Nucleus accumbens (tissue), 56 donors: ENCODE results near the gene NAT9.

ENCODE experiments used
- DNase-seq, 56 donors: peaks; one replicate each; lab custom pipeline; 2025; lab: John Stamatoyannopoulos, UW

The NAT9 gene

GRCh38 chr17:74767111-74767516, 9.0 kb downstream of the NAT9 start:
- peak; percentile 31 to 97 (median 87) for DNase-seq

GRCh38 chr17:74766413-74766812, 9.7 kb downstream of the NAT9 start:
- DNase-seq = no peak

GRCh38 chr17:74764751-74765286, 11.3 kb downstream of the NAT9 start:
- DNase-seq = no peak

- DNase-seq = peak in 34 of 56 donors; percentile 19 to 76 (median 50)
Measured at GRCh38 chr17:74763565-74764387, 12.4 kb downstream of the NAT9 start.

GRCh38 chr17:74761931-74762330, 14.2 kb downstream of the NAT9 start:
- DNase-seq = no peak

GRCh38 chr17:74761419-74761818, 14.7 kb downstream of the NAT9 start:
- no peak for DNase-seq

GRCh38 chr17:74760404-74761105, 15.6 kb downstream of the NAT9 start:
- peak in 34 of 56 donors; percentile 20 to 66 (median 42) for DNase-seq

GRCh38 chr17:74759941-74760340, 16.2 kb downstream of the NAT9 start:
- DNase-seq = no peak

- DNase-seq = no peak
Measured at GRCh38 chr17:74759243-74759801, 16.8 kb downstream of the NAT9 start.

- DNase-seq = peak in 11 of 56 donors; percentile 16 to 65 (median 33)
Measured at GRCh38 chr17:74758848-74759168, 17.3 kb downstream of the NAT9 start.

GRCh38 chr17:74757931-74758847, 18.0 kb downstream of the NAT9 start:
- DNase-seq = peak in 10 of 56 donors; percentile 15 to 51 (median 32)

- peak in 14 of 56 donors; percentile 18 to 70 (median 37) for DNase-seq
Measured at GRCh38 chr17:74757502-74757901, 18.6 kb downstream of the NAT9 start.

GRCh38 chr17:74756891-74757290, 19.3 kb downstream of the NAT9 start:
- DNase-seq = peak in 1 of 56 donors; percentile 16

GRCh38 chr17:74755533-74755932, 20.6 kb downstream of the NAT9 start:
- DNase-seq = peak in 7 of 56 donors; percentile 16 to 31 (median 25)

GRCh38 chr17:74754832-74755231, 21.3 kb downstream of the NAT9 start:
- no peak for DNase-seq

- no peak for DNase-seq
Measured at GRCh38 chr17:74752822-74753401, 23.2 kb downstream of the NAT9 start.

- DNase-seq = no peak
Measured at GRCh38 chr17:74752415-74752814, 23.7 kb downstream of the NAT9 start.

- DNase-seq = peak in 39 of 56 donors; percentile 15 to 66 (median 41)
Measured at GRCh38 chr17:74750327-74751069, 25.6 kb downstream of the NAT9 start.

- no peak for DNase-seq
Measured at GRCh38 chr17:74750039-74750326, 26.2 kb downstream of the NAT9 start.
